ENCODE data around the gene AFTPH. TPM values are rescaled to one million over a fixed set of nuclear protein-coding genes. Genes with fewer than 3 reads are reported as not detected.

Gene AFTPH
- total RNA-seq, 3 donors from 2014 or later, result 33.4 to 75.8 (median 55.1) TPM

DNA sequence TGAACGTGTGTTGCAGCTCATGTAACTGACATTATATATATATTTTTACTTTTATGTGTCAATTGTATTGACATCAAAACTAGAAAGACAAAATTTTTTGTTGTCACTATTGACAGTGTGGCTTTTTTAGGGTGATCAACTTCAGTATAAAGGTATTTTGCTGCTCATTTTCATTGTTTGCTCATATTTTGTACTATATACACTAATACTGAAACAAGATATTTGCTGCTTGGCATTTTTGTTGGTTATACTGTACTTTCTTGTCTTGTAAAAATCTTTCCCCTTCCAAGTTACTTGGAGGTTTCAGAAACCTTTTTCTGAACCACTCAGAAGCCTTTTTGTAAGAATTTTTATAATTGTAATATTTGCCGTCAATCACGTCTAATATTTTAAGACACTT is 16.5 kb downstream of the AFTPH start:
- Histone ChIP-seq H3K4me3 (no peak overlapping the region), H3K27ac (no peak overlapping the region), H3K27me3 (no peaks in the 10 kb centered on the region), H3K4me1 (peaks cover 0 to 5% of the 10 kb centered on the region in 2 donors), H3K36me3 (no peaks in the 10 kb centered on the region), H3K9me3 (no peaks in the 10 kb centered on the region)
- TF ChIP-seq CTCF (IDR thresholded peaks at IDR 0.05) (no peak), POLR2A (IDR thresholded peaks at IDR 0.05) (no peak), POLR2AphosphoS5 (IDR thresholded peaks at IDR 0.05) (no peak)
- DNase-seq (ENCODE audit: low spot score in 2 of 2), result no peak
- intact Hi-C loops (cut with DNase I; ENCODE audit: low total_unique reads), result no loop called here

GRCh38 chr2:64541547-64541946 is 17.4 kb downstream of the AFTPH start:
- TF ChIP-seq POLR2AphosphoS5 (IDR thresholded peaks at IDR 0.05), result no peak
- TF ChIP-seq CTCF (IDR thresholded peaks at IDR 0.05), result no peak
- TF ChIP-seq POLR2A (IDR thresholded peaks at IDR 0.05), result no peak
- Histone ChIP-seq H3K27me3 (no peaks in the 10 kb centered on the region), H3K4me3 (no peak overlapping the region), H3K9me3 (no peaks in the 10 kb centered on the region), H3K36me3 (no peaks in the 10 kb centered on the region), H3K27ac (no peak overlapping the region), H3K4me1 (peaks cover 0 to 5% of the 10 kb centered on the region in 2 donors)
- DNase-seq (ENCODE audit: low spot score in 2 of 2), result no peak
- intact Hi-C loops (cut with DNase I; ENCODE audit: low total_unique reads), result no loop called here

DNA sequence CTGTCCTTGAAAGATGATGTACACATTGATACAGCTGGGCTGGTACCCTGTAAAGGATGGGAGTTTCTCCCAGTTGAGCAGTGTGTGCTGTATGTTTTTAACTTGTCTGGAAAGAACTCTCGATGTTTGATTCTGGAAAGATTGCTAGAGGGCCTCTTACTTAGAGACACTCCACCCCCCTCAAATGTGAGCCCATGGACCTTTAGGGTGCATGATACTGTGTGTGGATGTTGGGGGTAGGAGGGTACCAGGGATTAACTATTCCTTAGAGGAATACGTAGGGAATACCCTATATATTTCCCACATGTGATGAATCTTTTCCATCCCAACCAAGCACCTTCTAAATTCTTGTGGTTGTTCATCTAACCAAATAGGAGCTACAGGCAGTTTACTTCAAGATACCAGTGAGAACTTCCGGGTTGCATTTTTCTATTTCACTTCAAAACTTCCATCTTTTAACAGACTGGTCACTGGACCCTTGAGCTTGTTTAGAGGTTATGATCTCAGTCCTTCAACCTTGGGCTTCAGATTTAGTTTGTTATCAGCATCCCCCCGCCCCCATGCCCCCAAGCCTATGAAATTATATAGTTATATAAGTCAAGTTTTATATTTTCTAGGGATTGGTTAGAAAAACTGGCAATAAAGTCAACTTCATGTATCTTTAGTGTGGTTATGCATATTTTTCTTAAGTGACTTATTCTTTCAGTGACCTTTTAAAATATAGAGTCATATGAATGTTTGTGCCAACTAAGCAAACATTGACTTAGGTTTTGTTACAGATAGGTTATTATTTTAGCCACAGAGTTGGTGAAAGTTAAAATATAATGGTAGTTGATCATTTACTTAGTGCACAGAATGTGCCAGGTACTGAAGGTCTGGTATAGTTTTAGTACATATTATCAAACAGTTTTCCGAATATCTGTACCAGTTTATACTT is 18.2 kb downstream of the AFTPH start:
- intact Hi-C loops (cut with DNase I; ENCODE audit: low total_unique reads), result no loop called here
- DNase-seq (ENCODE audit: low spot score in 2 of 2), result no peak
- no peak for TF ChIP-seq POLR2AphosphoS5 (IDR thresholded peaks at IDR 0.05)
- no peak for TF ChIP-seq CTCF (IDR thresholded peaks at IDR 0.05)
- no peak for TF ChIP-seq POLR2A (IDR thresholded peaks at IDR 0.05)
- Histone ChIP-seq H3K36me3 (no peaks in the 10 kb centered on the region), H3K9me3 (no peaks in the 10 kb centered on the region), H3K27me3 (no peaks in the 10 kb centered on the region), H3K4me1 (peaks cover 0 to 5% of the 10 kb centered on the region in 2 donors), H3K27ac (peak overlapping the region in 1 of 2 donors; percentile 21), H3K4me3 (no peak overlapping the region)

DNA sequence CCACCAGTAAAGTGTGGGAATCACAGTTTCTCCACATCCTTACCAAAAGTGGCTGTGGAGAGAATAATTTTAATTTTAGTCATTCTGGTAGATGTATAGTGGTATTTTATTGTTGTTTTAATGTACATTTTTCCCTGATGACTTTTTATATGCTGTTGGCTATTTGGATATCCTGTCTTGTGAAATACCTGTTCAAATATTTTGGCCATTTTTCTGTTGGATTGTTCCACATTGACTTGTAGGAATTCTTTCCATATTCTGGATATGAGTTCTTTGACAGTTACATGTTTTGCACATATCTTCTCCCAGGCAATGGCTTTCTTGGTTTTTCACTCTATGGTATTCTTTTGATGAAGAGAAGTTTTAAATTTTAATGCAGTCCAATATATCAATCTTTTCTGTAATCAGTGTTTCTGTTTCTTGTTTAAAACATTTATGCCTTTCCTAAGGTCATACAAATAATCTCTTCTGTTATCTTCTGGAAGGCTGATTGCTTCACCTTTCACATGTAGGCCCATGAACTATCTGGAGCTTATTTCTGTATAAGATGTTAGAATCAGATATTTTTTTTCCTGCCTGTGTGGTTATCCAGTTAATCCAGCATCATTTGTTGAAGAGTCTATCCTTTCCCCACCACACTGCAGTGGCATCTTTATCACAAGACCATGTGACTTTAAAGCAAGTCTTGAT is 19.0 kb downstream of the AFTPH start:
- H3K4me3 ChIP-seq, result no peak overlapping the region
- no peak for DNase-seq (ENCODE audit: low spot score in 2 of 2)
- H3K36me3 ChIP-seq, result no peaks in the 10 kb centered on the region
- no peaks in the 10 kb centered on the region for H3K27me3 ChIP-seq
- intact Hi-C loops (cut with DNase I; ENCODE audit: low total_unique reads), result no loop called here
- peaks cover 0 to 5% of the 10 kb centered on the region in 2 donors for H3K4me1 ChIP-seq
- H3K9me3 ChIP-seq, result no peaks in the 10 kb centered on the region
- no peak for TF ChIP-seq CTCF (IDR thresholded peaks at IDR 0.05)
- no peak for TF ChIP-seq POLR2A (IDR thresholded peaks at IDR 0.05)
- no peak for TF ChIP-seq POLR2AphosphoS5 (IDR thresholded peaks at IDR 0.05)
- H3K27ac ChIP-seq, result no peak overlapping the region

DNA sequence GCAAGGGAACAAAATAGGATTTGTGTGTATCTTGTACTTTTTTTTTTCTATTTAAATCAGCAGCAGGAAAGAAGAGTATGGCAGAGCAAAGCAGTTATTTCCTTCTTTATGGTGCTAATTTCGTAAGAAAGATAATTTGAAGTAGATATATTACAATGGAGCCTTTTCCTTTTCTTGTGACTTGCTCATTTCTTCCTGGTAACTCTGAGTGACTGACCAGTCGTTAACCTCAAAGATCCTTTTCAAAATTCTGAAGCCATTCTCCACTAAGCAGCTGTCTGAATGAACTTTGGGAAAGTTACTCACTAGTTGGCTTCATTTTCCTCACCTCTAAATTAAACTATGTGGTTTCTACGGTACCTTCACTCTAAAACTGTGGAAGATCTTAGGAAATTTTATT is 24.6 kb downstream of the AFTPH start:
- H3K4me1 ChIP-seq, result no peaks in the 10 kb centered on the region
- intact Hi-C loops (cut with DNase I; ENCODE audit: low total_unique reads), result no loop called here
- H3K27me3 ChIP-seq, result no peaks in the 10 kb centered on the region
- DNase-seq (ENCODE audit: low spot score in 2 of 2), result no peak
- H3K36me3 ChIP-seq, result no peaks in the 10 kb centered on the region
- peak overlapping the region in 1 of 2 donors; percentile 33 for H3K27ac ChIP-seq
- TF ChIP-seq POLR2A (IDR thresholded peaks at IDR 0.05) (no peak), POLR2AphosphoS5 (IDR thresholded peaks at IDR 0.05) (no peak)
- H3K9me3 ChIP-seq, result no peaks in the 10 kb centered on the region
- no peak overlapping the region for H3K4me3 ChIP-seq
